Right cardiac atrium (tissue), 5 donors: ENCODE data around the gene DCUN1D4. TPM values are rescaled to one million over a fixed set of nuclear protein-coding genes. Genes with fewer than 3 reads are reported as not detected.
A peak's percentile ranks its signal among the peaks of the same experiment; 100 is the strongest.

Experiments
- ATAC-seq, 2 donors: fragments of 200-7000 bp; cut with Tn5 transposase; one replicate each; pipeline versions ENCODE4 v1.8.0 to v1.9.1; 2020; ENCODE audit warnings: moderate library complexity in 2 of 2, mild to moderate bottlenecking in 1 of 2
- DNase-seq, 3 donors: peaks; one replicate each; pipeline ENCODE4 v3.0.0-alpha.2; 2020
- H3K27ac ChIP-seq: one replicate; pipeline ENCODE4 v1.5.1; 2013; ENCODE audit warnings: mild to moderate bottlenecking, low read length, control low read depth, moderate library complexity
- H3K27me3 ChIP-seq: one replicate; pipeline ENCODE4 v1.6.1; 2013; ENCODE audit not compliant: control insufficient read depth, insufficient read depth
- H3K4me1 ChIP-seq: one replicate; pipeline ENCODE4 v1.6.1; 2013; ENCODE audit warnings: low read length; ENCODE audit not compliant: control insufficient read depth, insufficient read depth
- H3K4me3 ChIP-seq: one replicate; pipeline ENCODE4 v1.5.1; 2013; ENCODE audit warnings: low read length, control low read depth
- H3K9me3 ChIP-seq: one replicate; pipeline ENCODE4 v1.6.1; 2013; ENCODE audit warnings: low read length; ENCODE audit not compliant: control insufficient read depth
- WGBS: extraction: QIAGEN DNeasy Blood & Tissue Kit; methylation state at CpG from one replicate; pipeline ENCODE4 v1.1.7; 2013; 5-methylcytosine and 5-hydroxymethylcytosine counted together
- intact Hi-C, 4 donors: fragments of 100-400 bp; cut with DNase I; formaldehyde crosslinking; loops; one replicate each; pipeline versions ENCODE4 v1.11.0 to v1.14.0; 2022 to 2023
- long read RNA-seq, 4 donors: library from polyadenylated mRNA; unstranded; transcript quantifications; one replicate each; pipeline ENCODE4 v2.0.0, GENCODE V29; 2020 to 2021
- polyA plus RNA-seq: library from polyadenylated mRNA; stranded (reverse); fragments of 200-250 nt; gene quantifications from one replicate; pipeline ENCODE4 v1.2.3, GENCODE V29; 2013
- total RNA-seq, 4 donors: library from RNA; stranded (reverse); fragmentation: NEBNext Ultra II Directional; extraction: Animal tissue kit (Norgen Biotek cat#: 25700); gene quantifications; one replicate each; pipeline ENCODE4 v1.2.1, GENCODE V29; 2021
- donor health status: healthy with polysubstance abuse.
- donor health status: DM: no; HTN: yes; CAD: no.
- donor health status: DM: no; HTN: no; CAD: no.
- donor health status: DM: no; HTN: yes; CAD: no; lungs with severe emphysema.
- donor health status: DM: yes; HTN: yes; CAD: no.

Gene DCUN1D4
- 10 to 100 TPM; 53.7 to 60.6 (median 56.8) TPM for total RNA-seq
- 15.4 TPM for polyA plus RNA-seq
- long read RNA-seq, donor 1, full-length matches to known transcripts = 53 of 68 reads
- long read RNA-seq, donor 1, partial matches to known transcripts = 2 of 68 reads
- long read RNA-seq, donor 1, other reads (novel, unspliced or antisense) = 13 of 68 reads
- long read RNA-seq, donor 2, full-length matches to known transcripts = 19 of 24 reads
- long read RNA-seq, donor 2, partial matches to known transcripts = 0 of 24 reads
- long read RNA-seq, donor 2, other reads (novel, unspliced or antisense) = 5 of 24 reads
- long read RNA-seq, donor 3, full-length matches to known transcripts = 104 of 150 reads
- long read RNA-seq, donor 3, partial matches to known transcripts = 6 of 150 reads
- long read RNA-seq, donor 3, other reads (novel, unspliced or antisense) = 40 of 150 reads
- long read RNA-seq, donor 4, full-length matches to known transcripts = 25 of 30 reads
- long read RNA-seq, donor 4, partial matches to known transcripts = 0 of 30 reads
- long read RNA-seq, donor 4, other reads (novel, unspliced or antisense) = 5 of 30 reads

DNA sequence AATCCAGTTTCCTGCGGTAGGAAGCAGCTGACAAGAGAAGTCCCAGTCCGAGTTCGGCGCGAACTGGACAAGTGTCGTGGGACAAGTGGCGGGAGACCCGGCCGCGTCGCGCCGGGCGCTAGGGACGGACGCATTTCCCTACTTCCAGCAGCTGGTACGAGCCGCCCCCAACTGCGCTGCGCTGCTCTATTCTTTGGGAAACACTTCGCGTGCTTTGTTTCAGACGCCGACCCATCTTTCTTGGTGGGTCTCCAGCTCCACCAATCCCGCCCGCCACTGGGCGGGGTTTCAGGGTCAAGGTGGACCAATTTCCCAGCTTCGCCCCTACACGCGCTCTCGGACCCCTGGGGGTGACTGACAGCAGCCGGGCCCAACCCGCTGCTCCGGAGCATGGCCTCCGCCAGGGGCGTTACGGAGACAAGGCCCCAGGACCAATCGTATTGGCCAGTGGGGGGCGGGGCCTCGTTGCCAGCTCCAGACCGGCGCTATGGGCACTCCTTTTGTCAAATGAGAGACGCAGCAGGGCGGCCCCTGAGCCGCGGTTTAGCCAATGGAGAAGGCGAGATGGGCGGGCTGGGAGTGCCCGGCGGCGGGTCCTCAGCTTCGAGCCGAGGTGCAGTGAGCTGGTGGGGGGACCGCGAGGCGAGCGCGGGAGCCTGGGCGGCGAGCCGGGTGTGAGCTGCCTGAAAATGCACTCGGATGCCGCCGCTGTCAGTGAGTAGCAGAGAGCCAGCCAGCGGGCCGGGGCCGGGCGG lies at the start of gene DCUN1D4:
Gene DCUN1D4, plus strand, starts transcription at position 600 of the 755 bp plus-strand sequence. Its CDS starts 90 bp downstream, at position 690.
- under 1% methylated on average over 68 of the region's 68 CpGs for WGBS
- Histone ChIP-seq H3K4me1 (peaks cover 1% of the 10 kb centered on the region), H3K4me3 (peak within 1 kb of the TSS; percentile 88), H3K27me3 (no peaks in the 10 kb centered on the region), H3K9me3 (no peaks in the 10 kb centered on the region), H3K27ac (peak within 1 kb of the TSS; percentile 94)
- DNase-seq = peak; percentile 100
- intact Hi-C loops = no loop called here
- peak; percentile 96 to 98 for ATAC-seq

DNA sequence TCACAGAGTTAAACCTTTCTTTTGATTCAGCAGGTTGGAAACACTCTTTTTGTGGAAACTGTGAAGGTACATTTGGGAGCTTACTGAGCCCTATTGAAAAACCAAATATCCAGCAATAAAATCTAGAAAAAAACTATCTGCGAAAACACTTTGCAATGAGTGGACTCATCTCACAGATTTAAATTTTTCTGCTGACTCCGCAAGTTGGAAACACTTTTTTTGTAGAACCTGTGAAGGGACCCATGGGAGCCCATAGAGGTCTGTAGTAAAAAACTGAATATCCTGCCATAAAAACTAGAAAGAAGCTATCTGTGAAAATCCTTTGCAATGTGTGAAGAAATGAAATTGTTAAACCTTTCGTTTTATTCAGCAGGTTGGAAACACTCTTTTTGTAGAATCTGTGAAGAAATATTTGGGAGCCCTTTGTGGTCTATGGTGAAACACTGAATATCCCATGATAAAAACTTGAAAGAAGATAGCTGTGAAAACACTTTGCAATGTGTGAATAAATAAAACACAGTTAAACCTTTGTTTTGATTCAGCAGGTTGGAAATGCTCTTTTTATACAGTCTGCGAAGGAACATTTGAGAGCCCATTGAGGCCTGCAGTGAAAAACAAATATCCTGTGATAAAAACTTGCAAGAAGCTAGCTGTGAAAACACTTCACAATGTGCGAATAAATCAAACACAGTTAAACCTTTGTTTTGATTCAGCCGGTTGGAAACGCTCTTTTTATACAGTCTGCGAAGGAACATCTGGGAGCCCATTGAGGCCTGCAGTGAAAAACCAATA lies 22.3 kb upstream of the DCUN1D4 start:
- Histone ChIP-seq H3K4me1 (no peaks in the 10 kb centered on the region), H3K27me3 (no peaks in the 10 kb centered on the region), H3K27ac (no peak overlapping the region), H3K4me3 (no peak overlapping the region), H3K9me3 (peaks cover 2% of the 10 kb centered on the region)
- DNase-seq = no peak
- no peak for ATAC-seq
- intact Hi-C loops = no loop called here
- WGBS = 85% methylated on average over 8 of the region's 8 CpGs

DNA sequence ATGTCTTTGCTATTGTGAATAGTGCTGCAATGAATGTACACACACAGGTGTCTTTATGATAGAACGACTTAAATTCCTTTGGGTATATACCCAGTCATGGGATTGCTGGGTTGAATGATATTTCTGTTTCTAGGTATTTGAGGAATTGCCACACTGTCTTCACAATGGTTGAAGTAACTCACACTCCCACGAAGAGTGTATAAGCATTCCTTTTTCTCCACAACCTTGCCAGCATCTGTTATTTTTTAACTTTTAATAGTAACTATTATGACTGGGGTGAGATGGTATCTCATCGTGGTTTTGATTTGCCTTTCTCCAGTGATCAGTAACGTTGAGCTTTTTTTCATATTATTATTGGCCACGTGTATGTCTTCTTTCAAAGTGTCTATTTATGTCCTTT lies 17.6 kb upstream of the DCUN1D4 start:
- DNase-seq = no peak
- Histone ChIP-seq H3K27ac (no peak overlapping the region), H3K9me3 (no peaks in the 10 kb centered on the region), H3K4me1 (no peaks in the 10 kb centered on the region), H3K4me3 (no peak overlapping the region), H3K27me3 (no peaks in the 10 kb centered on the region)
- WGBS = 60% methylated on average over 5 of the region's 5 CpGs
- ATAC-seq = no peak
- intact Hi-C loops = no loop called here

GRCh38 chr4:51830156-51830720 lies 12.7 kb upstream of the DCUN1D4 start:
- ATAC-seq = no peak

DNA sequence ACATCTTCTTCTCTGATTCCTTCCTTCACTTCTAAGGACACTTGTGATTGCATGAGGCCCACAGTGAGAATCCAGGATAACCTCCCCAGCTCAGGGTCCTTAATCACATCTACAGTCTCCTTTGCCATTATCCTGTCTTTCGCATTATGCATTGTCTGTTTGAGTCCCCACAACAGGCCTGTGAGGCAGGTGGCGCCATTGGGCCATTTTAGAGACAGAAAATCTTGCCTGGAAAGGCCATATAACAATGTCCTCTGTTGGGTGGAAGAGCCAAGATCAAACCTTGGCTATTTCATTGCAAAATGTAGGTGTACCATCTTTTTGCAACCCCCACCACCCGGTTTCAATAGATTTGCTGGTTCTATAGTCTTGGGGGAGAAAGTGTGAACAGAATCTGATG lies 11.8 kb upstream of the DCUN1D4 start:
- no peaks in the 10 kb centered on the region for H3K27me3 ChIP-seq
- 24% methylated on average over 3 of the region's 3 CpGs for WGBS
- no peaks in the 10 kb centered on the region for H3K9me3 ChIP-seq
- intact Hi-C loops = no loop called here
- H3K27ac ChIP-seq = no peak overlapping the region
- ATAC-seq = peak; percentile 78 to 81
- peak; percentile 63 to 88 (median 74) for DNase-seq
- H3K4me1 ChIP-seq = no peaks in the 10 kb centered on the region
- H3K4me3 ChIP-seq = no peak overlapping the region

More at GRCh38 chr4:51830156-51830720, 12.7 kb upstream of the DCUN1D4 start:
- Histone ChIP-seq H3K27ac (no peak overlapping the region), H3K4me1 (no peaks in the 10 kb centered on the region), H3K4me3 (no peak overlapping the region), H3K27me3 (no peaks in the 10 kb centered on the region), H3K9me3 (no peaks in the 10 kb centered on the region)
- WGBS = 50% methylated on average over 3 of the region's 3 CpGs
- no peak for DNase-seq
- intact Hi-C loops = no loop called here

- H3K4me1 ChIP-seq = no peaks in the 10 kb centered on the region
- no peak overlapping the region for H3K4me3 ChIP-seq
- intact Hi-C loops = no loop called here
- ATAC-seq (no peak), DNase-seq (no peak)
- H3K27me3 ChIP-seq = no peaks in the 10 kb centered on the region
- no peaks in the 10 kb centered on the region for H3K9me3 ChIP-seq
- H3K27ac ChIP-seq = no peak overlapping the region
Observed at GRCh38 chr4:51833236-51833635, 9.7 kb upstream of the DCUN1D4 start.

GRCh38 chr4:51835079-51835478 lies 7.9 kb upstream of the DCUN1D4 start:
- H3K27ac ChIP-seq = no peak overlapping the region
- H3K27me3 ChIP-seq = no peaks in the 10 kb centered on the region
- 95% methylated on average over 1 of the region's 1 CpG for WGBS
- no peaks in the 10 kb centered on the region for H3K9me3 ChIP-seq
- ATAC-seq = no peak
- DNase-seq = no peak
- no peak overlapping the region for H3K4me3 ChIP-seq
- intact Hi-C loops = loop anchor here in 1 of 4 donors (5.0 kb wide), 1 partner anchor 182 kb away; no protein-coding TSS in a partner anchor
- H3K4me1 ChIP-seq = no peaks in the 10 kb centered on the region

DNA sequence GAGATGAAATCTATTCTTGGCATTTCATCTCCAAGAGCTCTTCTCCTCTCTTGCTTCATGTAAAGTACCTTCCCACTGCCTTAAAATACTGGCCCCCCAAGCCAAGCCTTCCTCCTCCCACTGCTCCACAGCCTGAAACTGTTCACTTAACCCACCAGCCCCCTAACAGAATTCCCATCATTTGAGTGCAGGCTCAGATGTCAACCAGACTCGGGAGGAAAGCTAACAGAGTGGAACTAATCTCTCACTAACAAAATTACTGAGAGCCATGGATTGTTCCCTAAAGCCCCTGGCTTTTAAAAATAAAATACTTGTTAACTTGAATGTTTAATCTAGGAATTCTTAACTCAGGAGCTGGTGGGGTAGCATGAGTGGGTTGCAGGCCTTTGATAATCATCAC lies 7.1 kb upstream of the DCUN1D4 start:
- no peak overlapping the region for H3K27ac ChIP-seq
- no peak overlapping the region for H3K4me3 ChIP-seq
- H3K4me1 ChIP-seq = no peaks in the 10 kb centered on the region
- ATAC-seq (no peak), DNase-seq (no peak)
- intact Hi-C loops = loop anchor here in 1 of 4 donors (5.0 kb wide), 1 partner anchor 181 kb away; no protein-coding TSS in a partner anchor
- WGBS = 45% methylated on average over 1 of the region's 1 CpG
- no peaks in the 10 kb centered on the region for H3K9me3 ChIP-seq
- no peaks in the 10 kb centered on the region for H3K27me3 ChIP-seq

- ATAC-seq (no peak), DNase-seq (no peak)
- H3K9me3 ChIP-seq = no peaks in the 10 kb centered on the region
- H3K27me3 ChIP-seq = no peaks in the 10 kb centered on the region
- 51% methylated on average over 4 of the region's 4 CpGs for WGBS
- H3K27ac ChIP-seq = no peak overlapping the region
- no peak overlapping the region for H3K4me3 ChIP-seq
- H3K4me1 ChIP-seq = no peaks in the 10 kb centered on the region
- intact Hi-C loops = loop anchor here in 1 of 4 donors (5.0 kb wide), 1 partner anchor 181 kb away; no protein-coding TSS in a partner anchor
Observed at GRCh38 chr4:51836549-51836948, 6.4 kb upstream of the DCUN1D4 start.

DNA sequence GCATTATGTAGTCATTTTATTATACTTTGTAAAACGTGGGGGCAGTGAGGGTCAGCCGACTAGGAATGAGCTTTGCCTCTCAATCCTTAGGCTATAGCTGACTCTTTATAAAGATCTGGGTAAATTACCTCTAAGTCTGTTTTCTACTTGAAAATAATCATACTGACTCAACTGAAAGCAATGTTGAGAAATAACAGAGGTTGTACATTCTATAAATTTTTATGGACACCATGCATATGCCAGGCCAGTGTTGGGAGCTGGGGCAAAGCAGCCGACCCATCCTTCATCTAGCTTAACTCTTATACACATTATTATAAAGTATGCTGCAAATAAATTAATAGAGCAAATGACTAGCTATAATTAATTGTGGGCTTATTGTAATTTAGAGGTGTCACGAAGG lies 2.2 kb upstream of the DCUN1D4 start:
- Histone ChIP-seq H3K27me3 (no peaks in the 10 kb centered on the region), H3K9me3 (no peaks in the 10 kb centered on the region), H3K27ac (no peak overlapping the region), H3K4me1 (no peaks in the 10 kb centered on the region), H3K4me3 (no peak overlapping the region)
- no peak for ATAC-seq
- WGBS = 89% methylated on average over 4 of the region's 4 CpGs
- intact Hi-C loops = no loop called here
- no peak for DNase-seq
